Brain microvascular endothelial cell (primary cell): ENCODE measurements around the gene SH3D21.

Experiments used
- DNase-seq: peaks from one replicate; pipeline ENCODE4 v3.0.0-alpha.2; 2020
- H3K27ac ChIP-seq: fragments of 250-450 bp; sonication (Bioruptor Pico); 2 replicates; pipeline ENCODE4 v1.5.1; 2020; ENCODE audit warnings: mild to moderate bottlenecking, moderate library complexity
- H3K27me3 ChIP-seq: fragments of 250-450 bp; sonication (Bioruptor Pico); replicated peaks from 2 replicates; pipeline ENCODE4 v1.5.1; 2020; ENCODE audit warnings: mild to moderate bottlenecking
- H3K36me3 ChIP-seq: fragments of 250-450 bp; sonication (Bioruptor Pico); replicated peaks from 2 replicates; pipeline ENCODE4 v1.5.1; 2020; ENCODE audit warnings: mild to moderate bottlenecking
- H3K4me3 ChIP-seq: 2 replicates; pipeline ENCODE4 v1.5.1; 2011; ENCODE audit warnings: low read depth, mild to moderate bottlenecking, control low read depth, low read length, moderate library complexity
- CTCF ChIP-seq: IDR thresholded peaks from 2 replicates; pipeline ENCODE4 v1.5.1; 2011; ENCODE audit warnings: low read depth, mild to moderate bottlenecking, moderate library complexity, low read length, control low read depth, inconsistent platforms; ENCODE audit errors: missing control alignments
- in situ Hi-C: cut with HindIII; loops from 2 replicates; pipeline ENCODE4 v1.10.0; 2017; ENCODE audit warnings: low sequenced_read_pairs, low pct_ligation_motif_present

The SH3D21 gene

GRCh38 chr1:36321119-36321951 lies 15.2 kb downstream of the SH3D21 start:
- DNase-seq = peak; percentile 65
- Histone ChIP-seq H3K27ac (peak overlapping the region; percentile 79), H3K27me3 (no peaks in the 10 kb centered on the region), H3K36me3 (peaks cover 17% of the 10 kb centered on the region), H3K4me3 (peak overlapping the region; percentile 79)
- in situ Hi-C loops = no loop called here
- no peak for TF ChIP-seq CTCF

GRCh38 chr1:36322041-36322785 lies 16.0 kb downstream of the SH3D21 start:
- peak overlapping the region; percentile 79 for H3K27ac ChIP-seq
- no peak for TF ChIP-seq CTCF
- H3K36me3 ChIP-seq = peaks cover 13% of the 10 kb centered on the region
- no peaks in the 10 kb centered on the region for H3K27me3 ChIP-seq
- DNase-seq = no peak
- in situ Hi-C loops = no loop called here
- peak overlapping the region; percentile 79 for H3K4me3 ChIP-seq

GRCh38 chr1:36322786-36323635 lies 16.8 kb downstream of the SH3D21 start:
- in situ Hi-C loops = no loop called here
- H3K27me3 ChIP-seq = no peaks in the 10 kb centered on the region
- peak; percentile 46 for DNase-seq
- peak overlapping the region; percentile 79 for H3K27ac ChIP-seq
- peak overlapping the region; percentile 79 for H3K4me3 ChIP-seq
- H3K36me3 ChIP-seq = peaks cover 8% of the 10 kb centered on the region
- no peak for TF ChIP-seq CTCF

- Histone ChIP-seq H3K27me3 (no peaks in the 10 kb centered on the region), H3K4me3 (peak within 1 kb of the TSS; percentile 79), H3K36me3 (peaks cover 8% of the 10 kb centered on the region), H3K27ac (peak within 1 kb of the TSS; percentile 79)
- no peak for TF ChIP-seq CTCF
- in situ Hi-C loops = no loop called here
- peak; percentile 77 for DNase-seq
Measured at GRCh38 chr1:36323636-36324352, 17.6 kb downstream of the SH3D21 start, which contains the start of gene EVA1B. TSS of gene EVA1B (minus strand) at chr1:36323645. CDS start at chr1:36323037, 608 bp downstream.

GRCh38 chr1:36324353-36324703 lies 18.2 kb downstream of the SH3D21 start:
- DNase-seq = no peak
- no peak for TF ChIP-seq CTCF
- in situ Hi-C loops = no loop called here
- no peak overlapping the region for H3K27ac ChIP-seq
- peaks cover 8% of the 10 kb centered on the region for H3K36me3 ChIP-seq
- no peaks in the 10 kb centered on the region for H3K27me3 ChIP-seq
- no peak overlapping the region for H3K4me3 ChIP-seq
